Middle frontal gyrus (tissue), 1 donor: ENCODE results near the gene SDHAF1.

ENCODE experiments used
- DNase-seq: peaks from one replicate; pipeline ENCODE4 v3.0.0-alpha.2; 2015; ENCODE audit warnings: low spot score; ENCODE audit errors: extremely low spot score

The SDHAF1 gene

DNA sequence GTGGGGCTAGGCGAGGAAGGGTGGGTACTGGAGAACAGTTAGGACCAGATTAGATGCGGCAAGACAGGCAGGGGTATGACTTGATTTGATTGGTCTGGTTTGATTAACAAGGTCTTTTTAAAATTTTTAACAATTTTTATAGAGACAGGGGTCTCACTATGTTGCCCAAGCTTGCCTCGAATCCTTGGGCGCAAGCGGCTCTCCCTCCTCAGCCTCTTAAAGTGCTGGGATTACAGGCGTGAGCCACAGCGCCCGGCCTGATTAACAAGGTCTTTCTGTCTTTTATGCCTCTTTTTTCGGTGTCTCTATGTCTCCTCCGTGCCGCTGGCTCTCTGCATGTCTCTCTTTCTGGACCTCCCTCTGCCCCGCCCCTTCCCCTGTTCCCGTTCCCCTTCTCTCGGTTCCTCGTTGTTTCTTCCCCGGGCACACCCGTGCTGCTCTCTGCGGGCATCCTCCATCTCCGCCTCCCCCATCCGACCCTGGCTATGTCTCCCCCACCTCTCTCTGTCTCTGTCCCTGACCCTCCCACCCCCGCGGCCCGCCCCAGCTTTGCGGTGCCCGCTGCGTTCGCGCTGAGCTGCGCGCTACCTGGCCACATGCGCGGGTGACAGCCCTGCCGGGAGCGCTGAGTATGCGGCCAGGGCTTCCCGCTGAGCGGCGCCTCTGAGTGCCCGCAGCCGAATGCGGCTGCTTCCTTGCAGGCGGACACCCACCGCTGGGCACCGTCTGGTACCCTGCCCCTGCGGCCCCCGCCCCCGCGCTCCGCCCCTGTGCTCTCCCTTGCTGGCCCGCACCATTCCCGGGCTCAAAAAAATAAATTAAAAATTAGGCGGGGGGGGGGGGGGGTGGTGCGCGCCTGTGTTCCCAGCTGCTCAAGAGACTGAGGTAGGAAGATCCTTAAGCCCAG, 8.1 kb upstream of the SDHAF1 start:
- DNase-seq: no peak

DNA sequence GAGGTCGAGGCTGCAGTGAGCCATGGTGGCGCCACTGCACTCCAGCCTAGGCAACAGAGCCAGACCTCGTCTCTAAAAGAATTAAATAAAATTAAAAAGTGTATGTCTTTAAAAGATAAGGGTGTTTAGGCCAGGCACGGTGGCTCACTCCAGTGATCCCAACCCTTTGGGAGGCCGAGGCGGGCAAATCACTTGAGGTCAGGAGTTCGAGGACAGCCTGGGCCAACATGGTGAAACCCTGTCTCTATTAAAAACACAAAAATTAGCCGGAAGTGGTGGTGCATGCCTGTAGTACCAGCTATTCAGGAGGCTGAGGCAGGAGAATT, 7.5 kb upstream of the SDHAF1 start:
- DNase-seq: no peak

DNA sequence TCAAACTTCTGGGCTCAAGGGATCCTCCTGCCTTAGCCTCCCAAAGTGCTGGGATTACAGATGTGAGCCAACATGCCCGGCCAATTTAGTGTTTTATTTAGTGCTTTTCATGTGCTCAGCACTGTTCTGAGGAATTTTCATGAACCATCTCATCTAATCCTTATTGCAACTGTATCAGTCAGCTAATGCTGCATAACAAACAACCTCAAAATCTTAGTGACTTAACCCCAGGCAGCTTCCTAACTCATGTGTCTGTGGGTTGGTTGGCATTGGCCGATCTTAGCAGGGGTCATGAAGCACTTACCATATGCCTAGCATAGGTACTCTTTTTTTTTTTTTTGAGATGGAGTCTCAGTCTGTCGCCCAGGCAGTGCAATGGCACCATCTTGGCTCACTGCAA, 6.2 kb upstream of the SDHAF1 start:
- no peak for DNase-seq

DNA sequence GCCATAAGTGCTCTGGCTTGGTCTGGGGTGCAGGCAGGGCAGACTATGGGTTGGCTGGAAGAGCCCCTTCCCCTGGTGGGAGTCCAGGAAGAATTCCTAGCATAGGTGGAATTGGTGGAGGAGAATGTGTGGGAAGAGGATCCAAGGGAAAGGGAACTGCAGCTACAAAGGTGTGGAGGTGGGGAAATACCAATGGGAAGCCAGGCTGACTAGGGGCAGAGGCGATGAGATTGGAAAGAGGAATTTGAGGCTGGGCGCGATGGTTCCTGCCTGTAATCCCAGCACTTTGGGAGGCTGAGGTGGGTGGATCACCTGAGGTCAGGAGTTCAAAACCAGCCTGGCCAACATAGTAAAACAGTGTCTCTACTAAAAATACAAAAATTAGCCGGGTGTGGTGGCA, 4.8 kb upstream of the SDHAF1 start:
- DNase-seq: no peak

DNA sequence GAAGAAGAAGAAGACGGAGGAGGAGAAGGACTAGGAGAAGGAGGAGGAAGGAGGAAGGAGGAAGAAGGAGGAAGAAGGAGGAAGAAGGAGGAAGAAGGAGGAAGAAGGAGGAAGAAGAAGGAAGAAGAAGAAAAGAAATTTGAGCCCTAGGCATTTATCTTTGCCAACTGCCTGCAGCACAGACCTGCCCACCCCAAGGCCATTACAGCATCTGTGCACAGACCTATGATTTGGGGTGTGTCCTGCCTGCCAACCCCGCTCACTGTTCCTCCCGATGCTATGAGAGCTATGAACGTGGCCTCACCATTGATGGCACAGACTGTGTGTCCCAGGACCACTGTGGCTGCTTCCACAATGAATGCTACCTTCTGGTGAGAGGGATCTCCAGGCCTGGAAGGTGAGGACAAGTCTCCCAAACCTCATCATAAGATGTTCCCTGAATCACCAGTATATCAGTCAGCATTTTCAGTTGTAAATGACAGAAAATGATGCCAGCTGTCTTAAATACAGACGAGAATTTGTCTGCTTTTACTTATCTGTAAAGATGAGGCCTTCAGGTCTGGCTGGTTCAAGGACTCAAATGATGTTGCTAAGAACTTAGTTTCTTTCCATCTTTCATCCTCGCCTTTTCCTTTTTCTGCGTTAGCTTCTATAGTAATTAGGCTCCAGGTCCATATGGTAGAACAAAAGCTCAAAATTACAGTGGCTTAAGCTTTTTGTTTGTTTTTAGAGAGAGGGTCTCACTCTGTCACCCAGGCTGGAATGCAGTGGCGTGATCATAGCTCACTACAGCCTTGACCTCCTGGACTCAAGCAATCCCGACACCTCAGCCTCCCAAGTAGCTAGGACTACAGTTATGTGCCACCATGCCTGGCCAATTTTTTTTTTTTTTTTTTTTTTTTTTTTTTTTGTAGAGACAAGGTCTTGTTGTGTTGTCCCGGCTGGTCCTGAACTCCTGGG, 3.9 kb upstream of the SDHAF1 start:
- no peak for DNase-seq

DNA sequence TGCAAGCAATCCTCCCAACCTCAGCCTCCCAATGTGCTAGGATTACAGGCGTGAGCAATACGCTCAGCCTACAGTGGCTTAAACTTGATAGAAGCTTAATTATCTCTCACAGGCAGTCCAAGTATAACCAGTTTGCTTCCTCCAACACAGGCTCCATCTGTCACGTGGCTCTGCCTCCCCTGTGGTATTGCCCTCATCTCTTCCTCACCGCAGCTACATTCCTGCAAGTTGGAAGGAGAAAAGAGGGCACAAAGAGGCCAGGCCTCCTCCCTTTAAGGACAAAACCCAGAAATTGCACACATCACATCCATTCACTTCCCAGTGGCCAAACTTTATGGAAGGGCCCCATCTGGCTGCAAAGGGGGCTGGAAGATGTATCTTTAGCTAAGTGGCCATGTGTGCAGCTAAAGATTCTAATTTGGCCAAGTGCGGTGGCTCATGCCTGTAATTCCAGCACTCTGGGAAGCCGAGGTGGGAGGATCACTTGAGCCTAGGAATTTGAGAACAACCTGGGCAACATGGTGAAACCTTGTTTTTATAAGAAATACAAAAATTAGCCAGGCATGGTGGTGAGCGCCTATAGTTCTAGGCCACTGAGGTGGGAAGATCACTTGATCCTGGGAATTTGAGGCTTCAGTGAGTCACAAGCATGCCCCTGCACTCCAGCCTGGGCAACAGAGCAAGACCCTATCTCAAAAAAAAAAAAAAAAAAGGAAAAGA, 3.1 kb upstream of the SDHAF1 start:
- DNase-seq: no peak

DNA sequence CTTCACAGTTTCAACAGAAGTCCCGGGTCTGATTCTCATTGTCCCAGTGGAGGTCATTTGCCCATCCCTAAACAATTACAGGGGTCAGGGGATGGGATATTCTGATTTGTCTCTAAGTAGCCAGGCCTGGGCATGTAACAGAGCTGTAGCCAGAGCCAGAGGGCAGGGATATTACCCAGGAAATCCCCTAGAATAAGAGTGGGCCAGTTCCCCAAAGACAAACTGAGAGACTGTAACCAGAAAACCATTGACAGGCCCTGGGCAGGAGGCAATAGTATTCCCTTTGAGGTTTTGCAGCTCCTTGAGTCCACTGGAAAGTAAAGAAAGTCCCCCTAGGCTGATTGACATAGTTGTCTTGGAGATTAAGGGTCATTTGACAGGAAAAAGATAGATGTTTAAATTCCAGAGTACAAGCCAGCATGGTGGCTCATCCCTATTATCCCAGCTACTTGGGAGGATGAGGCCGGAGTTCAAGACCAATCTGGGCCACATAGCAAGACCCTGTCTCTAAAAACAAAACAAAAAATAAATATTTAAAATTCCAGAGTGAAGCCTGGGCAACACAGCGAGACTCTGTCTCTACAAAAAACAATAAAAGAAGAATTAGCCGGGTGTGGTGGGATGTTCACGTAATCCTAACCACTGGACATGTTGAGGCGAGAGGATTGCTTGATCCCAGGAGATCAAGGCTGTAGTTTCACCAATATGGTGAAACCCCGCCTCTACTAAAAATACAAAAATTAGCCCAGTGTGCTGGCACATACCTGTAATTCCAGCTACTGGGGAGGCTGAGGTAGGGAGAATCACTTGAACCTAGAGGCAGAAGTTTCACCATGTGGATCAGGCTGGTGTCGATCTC, 1.9 kb upstream of the SDHAF1 start:
- no peak for DNase-seq

DNA sequence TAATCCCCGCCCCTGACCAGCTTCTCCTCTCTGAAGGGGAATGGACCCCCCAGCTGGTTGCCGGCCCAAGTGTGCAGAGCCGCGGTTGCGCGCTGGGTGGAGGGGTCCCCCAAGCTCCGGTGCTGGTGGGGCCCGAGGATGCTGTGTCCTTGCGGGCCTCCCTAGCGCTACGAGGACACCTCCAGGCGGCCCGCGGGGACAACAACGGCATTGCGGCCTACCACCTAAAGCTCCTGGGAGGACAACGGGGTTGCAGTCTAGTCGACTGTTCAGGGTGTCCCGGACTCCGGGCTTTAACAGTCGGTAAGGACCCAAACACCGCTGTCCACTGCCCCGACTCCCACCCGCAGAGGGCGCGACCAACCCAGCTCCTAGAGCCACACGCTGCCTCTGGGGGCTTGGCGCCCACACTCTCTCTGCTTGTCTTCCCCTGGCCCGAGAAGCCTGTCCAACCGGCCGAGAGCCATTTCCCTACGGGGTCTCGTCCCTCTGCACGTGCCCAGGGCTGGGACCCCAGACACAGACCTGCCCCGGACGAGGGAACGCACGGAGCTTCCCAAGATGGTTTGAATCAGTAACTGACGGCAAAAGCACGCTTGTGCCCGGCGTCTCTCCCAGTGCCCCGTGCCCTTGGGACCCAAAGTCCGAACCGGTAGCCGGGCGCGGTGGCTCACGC, 927 bp upstream of the SDHAF1 start:
- no peak for DNase-seq

DNA sequence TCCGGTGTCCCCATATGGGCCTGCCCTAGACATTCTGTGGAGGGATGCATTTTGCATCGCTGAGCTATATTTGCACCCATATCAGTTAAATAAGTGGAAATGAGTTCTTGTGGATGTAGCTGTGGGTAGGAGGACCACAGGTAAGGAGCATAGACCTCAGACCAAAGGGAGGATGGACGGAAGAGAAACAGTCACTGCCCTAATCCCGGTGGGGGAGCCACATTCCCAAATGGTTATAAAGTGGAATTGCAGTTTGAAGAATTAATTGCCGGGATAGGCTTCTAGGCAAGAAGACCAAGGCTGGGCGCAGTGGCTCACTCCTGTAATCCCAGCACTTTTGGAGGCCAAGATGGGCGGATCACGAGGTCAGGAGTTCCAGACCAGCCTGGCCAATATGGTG, 1.8 kb downstream of the SDHAF1 start:
- no peak for DNase-seq

DNA sequence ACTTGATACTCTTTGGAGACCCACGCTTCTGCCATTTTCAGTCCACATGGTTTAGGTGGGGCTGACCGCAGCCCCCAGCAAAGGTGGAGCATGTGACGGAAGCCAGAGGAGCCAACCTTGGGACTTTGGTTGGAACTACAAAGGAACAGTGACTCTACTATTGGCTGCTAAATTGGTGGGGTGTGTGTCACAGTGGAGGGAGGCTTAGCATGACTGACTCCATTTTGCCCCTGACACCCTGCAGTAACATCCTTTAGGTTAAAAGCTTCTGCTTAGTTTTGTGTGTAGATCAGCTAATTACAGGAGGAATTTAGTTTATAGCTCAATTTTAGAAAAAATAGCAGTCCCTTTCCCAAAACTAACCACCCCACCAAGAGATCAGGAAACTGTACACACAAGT, 6.6 kb downstream of the SDHAF1 start:
- DNase-seq: no peak

DNA sequence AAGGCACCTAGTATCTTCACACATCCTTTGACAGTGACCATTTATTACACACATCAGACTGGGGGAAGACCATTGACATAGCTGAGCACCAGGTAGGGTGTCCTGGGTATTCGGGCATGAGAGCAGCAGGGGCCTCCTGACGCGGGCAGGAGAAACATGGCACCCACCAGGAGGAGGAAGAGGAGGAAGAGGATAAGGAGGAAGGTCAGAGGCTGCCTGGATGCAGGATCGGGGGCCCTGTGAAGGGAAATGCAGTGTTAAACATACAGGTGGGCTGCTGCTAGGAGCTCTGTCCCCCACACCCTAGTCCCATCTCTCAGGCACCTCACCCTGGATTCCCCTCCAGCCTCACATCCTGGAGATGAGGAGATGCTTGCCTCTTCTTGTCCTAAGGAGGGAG, 8.3 kb downstream of the SDHAF1 start:
- no peak for DNase-seq

DNA sequence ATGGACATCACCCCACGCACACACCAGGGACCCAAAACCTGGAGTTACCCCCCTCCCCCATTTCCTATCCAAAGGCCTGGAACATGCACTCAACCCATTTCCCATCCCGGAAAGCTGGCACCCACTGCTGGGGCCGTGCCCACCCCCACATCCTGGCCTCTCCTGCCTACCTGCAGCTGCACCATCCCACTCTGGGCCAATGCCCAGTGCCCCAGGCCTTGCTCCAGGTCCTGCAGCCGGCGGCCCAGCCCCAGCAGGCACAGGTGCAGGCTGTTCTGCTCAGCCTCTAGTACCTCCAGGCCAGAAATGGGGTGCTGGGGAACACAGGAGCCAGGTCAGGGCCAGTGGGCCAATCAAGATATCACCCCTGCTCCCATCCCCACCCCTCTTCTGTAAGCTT, 12.0 kb downstream of the SDHAF1 start:
- no peak for DNase-seq

DNA sequence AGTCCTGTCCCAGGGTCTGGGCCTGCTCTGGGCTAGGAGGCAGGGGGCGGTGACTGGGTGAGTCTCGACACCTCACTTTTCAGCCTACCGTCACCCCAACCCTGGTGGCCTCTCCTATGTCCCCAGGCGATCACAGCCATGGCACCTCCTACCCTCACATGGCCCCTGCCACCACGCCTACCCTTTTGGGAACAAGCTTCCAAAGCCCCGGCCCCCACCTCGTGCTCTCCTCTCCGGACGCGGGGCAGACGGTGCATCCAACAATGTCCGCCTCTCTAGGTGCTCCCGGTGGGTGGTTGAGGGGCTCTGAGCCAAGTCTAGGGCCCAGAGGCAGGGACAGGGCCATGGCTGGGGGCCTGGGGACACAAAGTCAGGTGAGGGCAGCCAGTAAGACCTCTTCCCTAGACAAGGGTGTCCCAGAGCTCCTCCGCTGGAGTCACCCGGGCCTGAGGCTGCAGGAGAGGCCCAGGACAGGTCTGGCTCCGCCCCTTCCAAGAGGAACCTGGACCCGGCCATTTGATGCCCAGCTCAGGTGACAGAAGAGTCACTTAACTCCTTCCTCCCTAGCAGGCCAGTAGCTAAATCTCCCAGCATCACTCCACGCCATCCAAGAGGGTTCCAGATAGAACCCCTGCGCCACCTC, 13.5 kb downstream of the SDHAF1 start, which contains the start of gene SYNE4:
Gene SYNE4, minus strand, starts transcription at position 478 of the 643 bp plus-strand sequence. Its CDS starts 132 bp downstream, at position 346.
- DNase-seq: no peak

DNA sequence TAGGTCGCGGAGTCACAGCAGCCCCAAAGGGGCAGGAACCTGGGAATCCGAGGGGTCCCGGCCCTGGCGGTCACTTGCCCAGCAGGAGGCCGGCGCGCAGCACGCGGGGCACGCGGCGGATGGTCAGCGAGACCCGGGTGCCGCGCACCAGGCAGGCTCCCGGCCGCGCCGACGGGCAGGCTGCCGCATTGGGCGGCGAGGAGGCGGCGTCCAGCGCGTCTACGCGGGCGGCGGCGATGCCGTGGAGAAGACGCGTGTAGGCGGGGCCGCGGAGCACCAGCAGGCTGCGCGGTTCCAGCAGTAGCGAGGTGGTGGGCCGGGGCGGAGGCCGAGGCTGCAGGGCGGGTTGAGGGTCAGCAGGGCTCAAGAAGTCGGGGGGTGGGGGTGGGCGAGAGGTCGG, 14.2 kb downstream of the SDHAF1 start:
- DNase-seq: no peak

DNA sequence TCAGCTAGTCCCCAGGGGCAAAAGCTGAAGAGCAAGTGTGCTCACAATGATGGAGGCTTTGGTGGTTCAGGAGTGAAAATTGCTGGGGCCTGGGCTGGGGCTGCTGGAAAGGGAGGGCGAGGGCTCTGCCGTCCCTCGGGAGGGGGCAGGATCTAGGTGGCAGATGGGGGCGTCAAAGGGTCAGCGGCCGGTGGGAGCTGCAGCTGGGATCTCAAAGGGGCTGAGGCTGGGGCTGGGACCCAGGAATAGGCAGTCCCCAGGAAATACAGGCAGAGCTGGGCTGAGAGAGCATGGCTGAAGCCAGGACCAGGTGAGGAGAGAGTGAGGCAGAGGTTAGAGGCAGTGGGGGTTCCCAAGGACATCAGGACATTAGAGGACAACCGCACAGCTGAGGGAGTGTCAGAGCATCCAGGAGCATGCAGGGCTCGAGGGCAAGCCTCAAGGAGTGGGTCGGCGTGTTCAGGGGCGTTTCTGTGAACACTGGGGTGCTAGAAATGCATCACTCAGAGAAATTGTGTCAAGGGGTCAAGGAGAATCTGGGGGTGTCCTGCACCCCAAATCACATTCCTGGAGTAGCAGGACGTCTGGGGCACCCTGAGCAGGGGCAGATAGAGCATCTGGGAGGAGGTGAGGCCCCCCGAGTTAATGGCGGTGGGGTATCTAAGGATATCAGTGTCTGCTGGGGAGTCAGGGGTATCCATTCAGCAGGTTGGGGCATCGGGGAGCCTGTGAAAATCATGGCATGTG, 14.8 kb downstream of the SDHAF1 start:
- no peak for DNase-seq

DNA sequence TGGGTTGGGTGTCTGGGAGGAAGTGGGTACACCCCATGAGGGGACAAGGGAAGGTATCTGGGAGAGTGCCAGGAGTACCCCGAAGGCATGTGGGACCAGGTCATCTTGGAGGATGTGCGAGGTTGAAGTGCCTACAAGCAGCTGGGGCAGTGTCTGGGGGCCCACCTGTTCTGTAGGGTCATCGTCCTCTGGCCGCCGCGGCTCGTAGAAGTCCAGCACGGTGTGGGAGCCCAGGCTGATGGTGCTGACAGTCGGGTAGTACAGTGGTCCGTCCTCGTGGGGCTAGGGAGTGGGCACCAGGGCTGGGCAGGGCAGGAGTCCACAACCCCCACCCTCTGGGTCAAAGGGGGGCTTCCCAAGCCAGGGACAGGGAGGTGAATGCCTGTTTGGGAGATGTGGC, 15.4 kb downstream of the SDHAF1 start:
- no peak for DNase-seq

DNA sequence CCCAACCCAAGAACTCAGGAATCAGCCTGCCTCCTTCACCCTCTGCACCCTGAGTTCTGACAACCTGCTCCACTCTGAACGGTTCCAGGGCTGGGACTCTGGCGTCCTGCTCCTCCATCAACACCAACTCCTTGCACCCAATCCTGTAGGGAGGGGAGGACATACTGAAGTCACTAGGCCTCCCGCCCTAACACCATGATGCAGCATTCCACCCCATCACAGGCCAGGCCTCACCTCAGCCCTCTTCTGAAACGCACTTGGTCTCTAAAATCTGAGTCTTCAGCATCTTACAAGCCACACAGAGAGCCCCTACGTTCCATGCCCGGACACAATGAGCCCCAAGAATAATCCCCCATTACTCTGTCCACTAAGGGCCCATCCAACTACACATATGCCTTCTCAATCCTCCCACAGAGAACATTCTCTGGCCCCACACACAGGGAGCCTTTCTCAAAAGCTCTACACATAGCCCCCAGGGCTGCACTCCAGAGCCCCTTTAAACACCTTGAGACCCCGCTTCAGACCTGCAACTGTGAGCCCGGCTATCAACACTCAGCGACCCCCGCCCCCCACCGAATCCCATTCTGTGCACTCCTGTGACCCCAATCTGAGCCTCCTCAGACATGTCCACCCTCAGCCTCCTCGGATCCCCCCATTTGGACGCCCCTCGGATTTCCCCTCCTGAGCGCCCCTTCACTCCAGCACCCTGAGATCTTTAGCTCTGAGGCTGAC, 18.5 kb downstream of the SDHAF1 start:
- no peak for DNase-seq
